ENCODE results near the gene NFXL1.

The NFXL1 gene

DNA sequence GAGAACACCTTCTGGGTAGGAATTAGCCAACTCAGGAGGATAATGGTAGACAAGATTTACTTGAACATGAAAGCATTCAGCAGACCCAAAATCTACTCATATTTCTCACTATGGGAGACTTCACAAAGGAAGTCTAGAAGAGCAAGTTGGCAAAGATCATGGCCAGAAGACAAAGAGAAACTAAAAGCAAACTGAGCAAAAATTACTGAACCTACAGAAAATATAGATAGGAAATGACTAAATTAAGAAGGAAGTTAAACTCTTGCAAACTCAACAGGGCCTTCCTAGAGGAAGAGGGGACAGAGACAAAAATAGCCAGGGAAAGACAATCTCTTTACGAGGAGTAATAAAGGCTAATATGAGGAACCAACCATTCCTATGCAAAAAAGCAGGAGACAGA is 95.2 kb downstream of the NFXL1 start:
- no peaks in the 10 kb centered on the region for H3K9me3 ChIP-seq
- H3K4me3 ChIP-seq (ENCODE audit: low read depth, low read length), result no peak overlapping the region
- H3K27me3 ChIP-seq, result no peaks in the 10 kb centered on the region
- H3K4me1 ChIP-seq, result no peaks in the 10 kb centered on the region
- no peaks in the 10 kb centered on the region for H3K36me3 ChIP-seq
- no peak for DNase-seq
- TF ChIP-seq CTCF (IDR thresholded peaks at IDR 0.05; ENCODE audit: low read depth, low read length), result no peak

- no peak for TF ChIP-seq CTCF (IDR thresholded peaks at IDR 0.05; ENCODE audit: low read depth, low read length)
- H3K36me3 ChIP-seq, result no peaks in the 10 kb centered on the region
- no peaks in the 10 kb centered on the region for H3K27me3 ChIP-seq
- H3K9me3 ChIP-seq, result no peaks in the 10 kb centered on the region
- H3K4me3 ChIP-seq (ENCODE audit: low read depth, low read length), result no peak overlapping the region
- DNase-seq, result no peak
- no peaks in the 10 kb centered on the region for H3K4me1 ChIP-seq
Measured at GRCh38 chr4:47817275-47817674, 97.1 kb downstream of the NFXL1 start.

DNA sequence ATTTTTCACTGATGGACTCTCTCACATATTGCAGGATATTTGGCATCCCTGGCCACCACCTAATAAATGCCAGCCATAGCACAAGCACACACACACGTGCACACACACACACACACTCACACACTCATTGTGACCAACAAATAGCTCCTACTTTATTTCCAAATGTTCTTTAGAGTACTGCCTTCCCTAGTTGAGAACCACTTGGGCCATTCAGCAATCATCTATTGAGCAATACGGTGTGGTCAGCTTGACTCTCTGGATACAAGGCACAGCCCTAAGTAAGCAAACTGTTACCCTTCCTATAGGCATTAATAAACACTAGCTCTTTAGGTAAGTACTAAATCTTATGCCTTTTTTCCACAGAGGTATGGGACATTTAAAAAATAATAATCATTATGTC is 97.6 kb downstream of the NFXL1 start:
- TF ChIP-seq CTCF (IDR thresholded peaks at IDR 0.05; ENCODE audit: low read depth, low read length), result no peak
- no peaks in the 10 kb centered on the region for H3K4me1 ChIP-seq
- no peak for DNase-seq
- H3K4me3 ChIP-seq (ENCODE audit: low read depth, low read length), result no peak overlapping the region
- no peaks in the 10 kb centered on the region for H3K36me3 ChIP-seq
- no peaks in the 10 kb centered on the region for H3K27me3 ChIP-seq
- H3K9me3 ChIP-seq, result no peaks in the 10 kb centered on the region

- H3K36me3 ChIP-seq, result no peaks in the 10 kb centered on the region
- no peak for TF ChIP-seq CTCF (IDR thresholded peaks at IDR 0.05; ENCODE audit: low read depth, low read length)
- H3K27me3 ChIP-seq, result no peaks in the 10 kb centered on the region
- DNase-seq, result no peak
- H3K4me3 ChIP-seq (ENCODE audit: low read depth, low read length), result no peak overlapping the region
- H3K4me1 ChIP-seq, result no peaks in the 10 kb centered on the region
- no peaks in the 10 kb centered on the region for H3K9me3 ChIP-seq
Measured at GRCh38 chr4:47814618-47815295, 99.6 kb downstream of the NFXL1 start.

- no peaks in the 10 kb centered on the region for H3K9me3 ChIP-seq
- DNase-seq, result no peak
- H3K27me3 ChIP-seq, result no peaks in the 10 kb centered on the region
- TF ChIP-seq CTCF (IDR thresholded peaks at IDR 0.05; ENCODE audit: low read depth, low read length), result no peak
- no peak overlapping the region for H3K4me3 ChIP-seq (ENCODE audit: low read depth, low read length)
- no peaks in the 10 kb centered on the region for H3K4me1 ChIP-seq
- no peaks in the 10 kb centered on the region for H3K36me3 ChIP-seq
Measured at GRCh38 chr4:47809654-47810203, 104.7 kb downstream of the NFXL1 start.

- no peak for DNase-seq
- no peaks in the 10 kb centered on the region for H3K4me1 ChIP-seq
- no peaks in the 10 kb centered on the region for H3K36me3 ChIP-seq
- no peaks in the 10 kb centered on the region for H3K9me3 ChIP-seq
- no peaks in the 10 kb centered on the region for H3K27me3 ChIP-seq
- H3K4me3 ChIP-seq (ENCODE audit: low read depth, low read length), result no peak overlapping the region
- TF ChIP-seq CTCF (IDR thresholded peaks at IDR 0.05; ENCODE audit: low read depth, low read length), result no peak
Measured at GRCh38 chr4:47804598-47804997, 109.8 kb downstream of the NFXL1 start.
